WI38 (cell line): ENCODE measurements around the gene CALY.

ENCODE experiments used
- H3K4me3 ChIP-seq: 2 replicates; pipeline ENCODE4 v1.5.1; 2011; ENCODE audit warnings: low read depth, mild to moderate bottlenecking, control low read depth, low read length
- TF ChIP-seq, protein P1 (sequence below): IDR thresholded peaks from 2 replicates; pipeline ENCODE4 v1.5.1; 2012; ENCODE audit warnings: low read depth, mild to moderate bottlenecking, control low read depth, low read length

The CALY gene

DNA sequence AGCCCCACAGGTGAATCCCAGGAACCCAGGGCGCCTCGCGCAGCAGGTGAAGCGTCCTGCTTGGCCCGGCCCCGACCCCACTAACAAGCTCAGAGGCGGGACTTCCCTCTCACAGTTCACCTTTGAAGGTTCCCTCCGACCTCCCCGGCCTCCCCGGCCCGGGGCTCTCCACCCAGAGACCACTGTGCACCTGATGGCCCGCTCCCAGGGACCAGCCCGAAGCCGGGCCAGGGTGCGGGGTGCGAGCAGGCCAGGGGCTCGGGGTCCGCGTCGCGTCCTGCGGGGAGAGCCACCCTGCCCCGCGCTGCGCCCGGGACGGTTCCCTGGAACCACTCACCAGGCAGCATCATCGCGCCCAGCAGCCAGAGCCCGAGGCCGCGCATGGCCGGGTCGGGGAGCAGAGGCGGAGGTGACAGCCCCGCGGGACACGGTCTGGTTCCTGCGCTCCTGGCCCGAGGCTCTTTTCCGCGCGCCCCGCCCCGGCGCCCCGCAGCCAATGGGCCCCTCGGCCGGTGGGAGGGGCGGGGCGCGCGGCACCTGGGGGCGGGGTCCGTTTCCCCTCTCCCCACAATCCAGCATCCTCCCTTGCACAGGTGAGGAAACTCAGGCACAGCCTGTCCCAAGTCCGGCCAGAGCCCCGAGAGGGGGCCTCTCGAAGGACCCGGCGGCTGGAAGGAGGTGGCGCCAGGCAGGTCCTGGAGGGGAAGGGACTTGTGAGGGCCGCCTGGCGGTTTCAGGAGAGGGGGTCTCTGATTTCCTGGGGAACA is 60.1 kb downstream of the CALY start, which contains the start of gene ADAM8:
Gene ADAM8, minus strand, starts transcription at position 434 of the 767 bp plus-strand sequence. Its CDS starts 51 bp downstream, at position 383.
- TF ChIP-seq, protein P1, sequence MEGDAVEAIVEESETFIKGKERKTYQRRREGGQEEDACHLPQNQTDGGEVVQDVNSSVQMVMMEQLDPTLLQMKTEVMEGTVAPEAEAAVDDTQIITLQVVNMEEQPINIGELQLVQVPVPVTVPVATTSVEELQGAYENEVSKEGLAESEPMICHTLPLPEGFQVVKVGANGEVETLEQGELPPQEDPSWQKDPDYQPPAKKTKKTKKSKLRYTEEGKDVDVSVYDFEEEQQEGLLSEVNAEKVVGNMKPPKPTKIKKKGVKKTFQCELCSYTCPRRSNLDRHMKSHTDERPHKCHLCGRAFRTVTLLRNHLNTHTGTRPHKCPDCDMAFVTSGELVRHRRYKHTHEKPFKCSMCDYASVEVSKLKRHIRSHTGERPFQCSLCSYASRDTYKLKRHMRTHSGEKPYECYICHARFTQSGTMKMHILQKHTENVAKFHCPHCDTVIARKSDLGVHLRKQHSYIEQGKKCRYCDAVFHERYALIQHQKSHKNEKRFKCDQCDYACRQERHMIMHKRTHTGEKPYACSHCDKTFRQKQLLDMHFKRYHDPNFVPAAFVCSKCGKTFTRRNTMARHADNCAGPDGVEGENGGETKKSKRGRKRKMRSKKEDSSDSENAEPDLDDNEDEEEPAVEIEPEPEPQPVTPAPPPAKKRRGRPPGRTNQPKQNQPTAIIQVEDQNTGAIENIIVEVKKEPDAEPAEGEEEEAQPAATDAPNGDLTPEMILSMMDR, result no peak
- no peak within 1 kb of the TSS for H3K4me3 ChIP-seq

DNA sequence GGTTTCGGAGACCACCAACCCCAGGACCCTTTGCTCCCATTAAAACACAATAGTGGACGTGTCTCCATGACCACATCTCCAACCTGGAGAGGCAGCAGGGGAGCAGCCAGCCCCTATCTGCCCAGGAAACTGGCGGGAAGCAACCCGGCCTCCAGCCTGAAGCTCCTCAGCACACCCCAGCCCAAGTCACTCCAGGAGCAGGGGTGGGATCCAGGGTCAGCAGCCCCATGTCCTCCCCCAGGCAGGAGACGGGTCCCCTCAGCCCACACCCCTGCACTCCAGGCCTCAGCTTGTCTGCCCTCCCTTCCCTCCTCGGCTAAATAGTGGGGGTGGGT is 60.6 kb downstream of the CALY start:
- TF ChIP-seq, protein P1, result no peak
- H3K4me3 ChIP-seq, result no peak overlapping the region

DNA sequence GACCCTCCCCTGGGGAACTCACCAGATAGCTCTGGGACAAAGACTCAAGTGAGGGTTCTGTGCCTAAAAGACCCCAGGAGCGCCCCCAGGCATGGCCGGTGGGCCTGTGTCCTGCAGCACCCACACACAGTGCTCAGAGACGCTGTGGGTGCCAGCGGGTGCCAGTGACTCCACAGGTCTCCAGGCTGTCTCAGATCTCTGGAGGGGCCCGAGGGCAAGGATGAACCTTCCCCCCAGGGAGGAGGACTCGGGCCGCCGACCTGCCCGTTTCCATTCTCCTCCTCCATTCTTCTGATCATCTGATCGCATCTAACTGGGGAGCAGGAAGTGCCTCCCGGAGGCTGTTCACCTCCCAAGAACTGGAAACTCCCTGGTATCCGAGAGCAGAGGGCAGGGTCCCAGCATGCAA is 61.0 kb downstream of the CALY start:
- TF ChIP-seq, protein P1, result no peak
- H3K4me3 ChIP-seq, result no peak overlapping the region

DNA sequence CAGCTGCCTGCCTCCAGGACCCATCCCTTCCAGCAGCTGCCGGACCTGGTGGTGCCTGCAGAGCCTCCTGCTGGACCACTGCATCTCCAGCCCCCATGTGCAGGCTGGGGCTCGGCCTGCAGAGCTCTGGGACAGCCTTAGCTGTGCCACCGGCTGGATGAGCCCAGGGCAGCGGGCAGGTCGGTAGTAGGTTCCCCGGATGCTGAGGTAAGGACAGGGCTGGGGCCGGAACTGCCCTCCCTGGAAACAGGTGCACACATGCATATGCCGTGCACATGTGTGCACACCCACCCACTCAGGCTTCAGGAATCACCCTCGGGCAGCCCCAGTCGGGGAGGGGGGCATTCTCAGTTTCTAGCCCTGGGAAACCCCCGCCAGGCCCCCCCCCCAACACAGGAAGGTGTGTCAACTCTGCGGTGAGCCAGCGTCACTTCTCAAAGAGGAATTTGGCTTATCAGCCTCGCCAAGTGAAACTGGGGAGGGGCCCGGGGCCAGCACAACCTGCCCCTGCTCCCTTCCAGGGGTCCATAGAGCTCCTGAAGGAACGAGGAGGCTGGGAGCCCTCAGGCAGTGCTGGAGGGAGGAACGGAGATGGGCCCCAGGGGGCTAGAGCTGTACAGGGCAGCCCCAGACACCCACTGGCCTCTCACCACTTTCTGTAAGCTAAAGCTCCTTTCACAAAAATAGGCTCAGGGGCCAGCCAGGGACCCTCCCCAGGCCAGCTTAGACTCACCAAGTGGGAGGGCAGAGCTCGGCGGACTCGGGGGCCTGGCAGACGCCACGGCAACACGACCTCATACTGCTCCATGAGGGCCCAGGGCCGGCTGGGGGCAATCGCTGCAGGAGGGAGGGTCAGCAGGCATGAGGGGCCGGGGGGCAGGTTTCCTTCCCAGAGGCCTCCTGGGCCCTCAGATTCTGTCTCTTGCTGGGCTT is 61.7 kb downstream of the CALY start:
- TF ChIP-seq, protein P1, result no peak
- no peak overlapping the region for H3K4me3 ChIP-seq
